GM18519 (cell line): ENCODE measurements around the gene PCDHGC4.
A peak's percentile ranks its signal among the peaks of the same experiment; 100 is the strongest.

Experiments used
- ATAC-seq: cut with Tn5 transposase; IDR thresholded peaks from one replicate; pipeline ENCODE4 v1.9.1; 2021; ENCODE audit warnings: mild to moderate bottlenecking, moderate library complexity; ENCODE audit not compliant: unreplicated experiment, low FRiP score

PCDHGC4 gene

DNA sequence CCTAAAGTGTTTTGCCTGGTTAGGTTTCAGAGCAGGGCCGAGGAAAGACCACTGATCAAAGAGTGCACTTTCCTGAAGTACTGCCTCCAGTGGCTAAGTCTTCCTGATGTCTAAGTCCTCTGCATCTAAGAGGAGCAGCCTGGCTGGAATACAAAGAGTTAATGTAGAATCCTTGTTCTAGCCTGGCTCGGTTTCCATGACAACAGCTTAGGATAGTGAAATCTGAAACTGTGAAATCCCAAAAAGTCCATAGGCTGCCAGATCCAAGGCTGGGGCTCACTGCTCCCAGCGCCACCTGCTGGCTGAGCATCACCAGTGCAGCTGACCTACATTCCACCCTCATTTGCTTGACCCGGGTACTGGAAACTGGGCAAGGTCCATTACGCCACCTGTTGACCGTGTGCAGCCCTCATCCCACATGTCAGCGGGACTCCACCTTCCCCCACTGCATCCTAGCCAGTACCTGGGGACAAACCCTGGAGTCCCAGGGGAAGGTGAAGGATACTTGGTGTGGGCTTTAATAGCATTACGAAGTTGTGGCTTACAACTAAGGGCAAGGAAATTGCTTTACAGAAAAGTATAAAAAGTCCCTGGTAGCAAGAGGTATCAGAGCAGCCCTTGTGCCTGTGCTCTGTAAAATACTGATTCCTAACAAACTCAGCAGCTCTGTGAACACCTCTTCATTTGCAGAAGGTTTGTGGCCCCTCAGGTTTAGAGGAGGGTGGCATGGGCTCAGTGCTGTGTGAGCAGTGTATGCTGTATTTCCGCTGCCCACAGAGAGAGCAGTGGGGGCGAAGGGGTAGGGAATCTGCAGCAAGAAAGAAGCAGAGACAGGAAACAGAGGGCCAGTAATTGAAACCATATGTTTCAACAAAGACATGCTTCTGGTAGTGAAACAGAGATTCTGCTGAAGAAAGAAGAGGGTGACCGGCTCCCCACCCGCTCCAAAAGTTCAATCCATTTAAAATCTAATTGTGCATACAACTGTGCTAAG is 40.1 kb downstream of the PCDHGC4 start:
- peak; percentile 32 for ATAC-seq

DNA sequence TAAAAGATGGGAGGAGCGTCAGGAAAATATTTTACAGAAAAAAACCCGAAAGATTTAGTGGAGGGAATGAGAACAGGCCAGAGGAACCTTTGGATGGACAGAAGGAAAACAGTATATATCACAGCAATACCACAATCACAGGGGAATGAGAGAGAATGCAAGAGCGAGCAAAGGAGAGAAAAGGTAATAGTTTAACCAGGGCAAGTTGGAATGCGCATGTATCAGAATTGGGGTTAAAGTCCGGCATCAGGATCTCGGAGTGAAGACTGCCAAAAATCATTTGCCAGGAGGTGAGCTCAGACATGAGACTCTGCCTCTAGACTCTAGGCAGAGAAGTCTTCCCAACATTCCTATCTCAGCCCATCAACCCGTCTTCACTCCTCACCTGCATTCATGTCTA is 40.8 kb downstream of the PCDHGC4 start:
- ATAC-seq = no peak

DNA sequence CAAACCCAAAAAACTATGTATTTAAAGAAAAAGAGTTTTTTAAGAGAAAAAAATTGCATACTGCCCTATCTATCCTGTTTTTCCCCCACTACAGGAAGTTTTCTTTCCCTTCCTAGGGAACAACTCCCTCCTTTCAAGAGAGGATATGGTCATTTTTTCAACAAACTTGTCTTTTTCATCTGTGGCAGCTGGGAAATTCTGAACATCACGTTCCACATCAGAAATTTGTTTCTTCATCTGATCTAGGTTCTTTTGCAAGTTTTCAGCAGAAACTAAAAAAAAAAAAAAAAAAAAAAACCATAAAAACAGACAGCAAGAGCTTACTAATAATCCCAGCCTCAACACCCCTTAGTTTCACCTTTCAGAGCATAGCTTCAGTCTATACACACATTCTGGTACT is 42.6 kb downstream of the PCDHGC4 start:
- ATAC-seq = no peak

GRCh38 chr5:141528291-141528984 is 43.6 kb downstream of the PCDHGC4 start:
- ATAC-seq = no peak

DNA sequence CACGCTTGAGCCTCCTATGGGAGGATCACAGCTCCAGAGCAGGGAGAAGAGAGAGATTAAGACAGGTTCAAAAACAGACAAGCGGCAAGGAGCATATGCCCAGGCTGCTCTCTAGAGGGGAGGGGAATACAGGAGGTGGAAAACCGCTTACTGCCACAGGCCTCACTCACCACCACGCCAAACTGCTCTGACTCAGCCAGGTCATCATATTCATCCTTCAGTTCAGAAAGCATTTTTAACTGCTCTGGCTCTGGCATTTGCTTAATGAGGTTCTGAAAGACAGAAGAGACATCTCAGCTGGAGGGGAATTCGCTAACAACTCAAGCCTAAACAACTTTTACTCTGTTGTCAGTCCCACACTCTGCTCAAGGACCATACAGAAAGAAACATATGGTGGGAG is 44.2 kb downstream of the PCDHGC4 start:
- peak; percentile 46 for ATAC-seq

- ATAC-seq = peak; percentile 32
Observed at GRCh38 chr5:141529873-141530272, 45.0 kb downstream of the PCDHGC4 start.

- no peak for ATAC-seq
Observed at GRCh38 chr5:141532726-141533125, 47.9 kb downstream of the PCDHGC4 start.

DNA sequence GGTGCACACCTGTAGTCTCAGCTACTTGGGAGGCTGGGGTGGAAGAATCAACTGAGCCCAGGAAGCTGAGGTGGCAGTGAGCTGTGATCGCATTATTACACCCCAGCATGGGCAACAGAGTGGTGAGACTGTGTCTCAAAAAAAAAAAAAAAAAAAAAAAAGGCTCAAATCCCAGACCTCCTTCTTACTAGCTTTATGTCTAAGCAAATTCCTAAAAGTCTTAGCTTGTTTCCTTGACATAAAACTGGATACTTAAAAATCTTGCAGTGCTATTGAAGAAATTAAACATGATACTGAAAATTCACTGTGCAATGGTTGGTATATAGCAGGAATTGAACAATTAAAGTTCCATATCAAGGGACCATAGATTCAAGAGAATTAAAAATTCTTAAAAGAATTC is 49.1 kb downstream of the PCDHGC4 start:
- no peak for ATAC-seq

- no peak for ATAC-seq
Observed at GRCh38 chr5:141534492-141535213, 49.8 kb downstream of the PCDHGC4 start.
